ENCODE results near the gene OSCAR.

The OSCAR gene

GRCh38 chr19:54094426-54095000, 6.1 kb downstream of the OSCAR start:
- DNase-seq (ENCODE audit: low spot score): no peak

DNA sequence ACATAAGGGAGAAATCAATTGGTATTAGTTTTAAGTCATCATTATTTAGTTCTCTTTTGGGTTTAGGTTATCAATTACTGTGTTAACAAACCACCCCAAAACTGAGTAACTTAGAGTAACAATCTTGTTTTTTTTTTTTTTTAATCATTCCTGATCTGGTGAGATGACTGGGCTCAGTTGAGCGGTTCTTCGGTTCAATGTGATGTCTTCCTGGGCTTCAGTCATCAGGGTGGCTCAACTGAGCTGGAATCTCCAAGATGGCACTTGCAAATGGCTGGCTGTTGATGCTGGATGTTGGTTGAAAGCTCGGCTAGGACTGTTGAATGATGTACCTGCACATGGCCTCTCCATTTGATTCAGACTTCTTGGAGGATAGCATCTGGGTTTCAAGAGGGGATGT, 16.2 kb downstream of the OSCAR start:
- DNase-seq (ENCODE audit: low spot score): no peak

DNA sequence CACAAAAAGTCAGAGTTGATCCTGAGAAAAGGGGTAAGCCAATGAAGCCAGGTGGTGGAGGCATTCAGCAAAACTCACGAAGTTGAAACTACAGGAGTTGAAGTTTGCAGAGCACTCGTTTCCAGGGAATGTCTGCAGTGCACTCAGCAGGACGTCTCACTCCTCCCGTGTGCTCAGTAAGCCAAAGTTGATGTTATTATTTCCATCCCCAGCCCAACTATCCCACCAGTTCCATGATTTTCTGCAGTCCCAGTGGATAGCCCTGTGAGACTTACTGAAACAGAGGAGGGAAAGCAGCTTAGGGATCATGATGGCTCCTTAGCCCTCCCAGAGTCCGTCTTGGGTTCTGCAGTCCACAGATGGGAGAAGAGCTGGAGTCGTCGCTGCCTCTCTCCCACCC, 19.6 kb downstream of the OSCAR start, which contains the start of gene TARM1:
Gene TARM1, minus strand, starts transcription at position 334 of the 400 bp plus-strand sequence. Its CDS starts 25 bp downstream, at position 309.
- no peak for DNase-seq (ENCODE audit: low spot score)

- no peak for DNase-seq (ENCODE audit: low spot score)
Measured at GRCh38 chr19:54077334-54077733, 23.3 kb downstream of the OSCAR start.

DNA sequence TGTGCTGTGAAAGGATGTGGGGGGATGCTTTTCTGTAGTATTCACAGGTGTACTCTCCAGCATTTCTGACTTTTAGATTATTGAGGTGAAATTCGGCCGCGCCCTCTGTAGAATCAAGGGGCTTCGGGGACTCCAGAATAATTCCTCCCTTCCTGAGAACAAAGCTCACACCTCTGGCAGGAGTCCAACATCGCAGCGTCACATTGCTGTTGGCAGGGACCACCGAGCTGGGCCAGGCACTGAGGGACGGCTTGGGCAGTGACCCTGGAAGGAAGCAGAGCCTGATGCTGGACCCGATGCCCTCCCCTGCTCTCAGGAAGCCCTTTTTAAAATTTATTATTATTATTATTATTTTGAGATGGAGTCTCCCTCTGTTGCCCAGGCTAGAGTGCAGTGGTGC, 25.8 kb downstream of the OSCAR start:
- DNase-seq (ENCODE audit: low spot score): no peak

DNA sequence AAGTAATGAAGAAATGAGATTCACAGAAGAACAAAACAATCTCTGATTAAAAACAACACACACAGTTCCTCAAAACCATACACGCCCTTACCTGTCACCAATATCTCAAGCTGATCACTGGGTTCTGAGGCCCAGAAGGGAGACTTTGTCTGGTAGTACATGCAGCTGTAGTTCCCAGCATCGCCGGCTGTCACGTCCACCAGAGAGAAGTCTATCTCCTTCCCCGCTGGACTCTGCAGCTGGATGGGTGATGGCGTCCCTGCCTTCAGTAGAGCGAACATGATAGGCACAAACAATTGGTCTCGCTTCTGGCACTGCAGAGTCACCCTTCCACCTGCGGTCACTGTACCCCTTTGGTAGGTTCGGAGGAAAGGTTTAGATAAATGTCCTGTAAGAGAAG, 26.8 kb downstream of the OSCAR start:
- DNase-seq (ENCODE audit: low spot score): no peak

- DNase-seq (ENCODE audit: low spot score): no peak
Measured at GRCh38 chr19:54069470-54069869, 31.1 kb downstream of the OSCAR start.

- DNase-seq (ENCODE audit: low spot score): no peak
Measured at GRCh38 chr19:54063350-54064116, 37.1 kb downstream of the OSCAR start, which contains the start of gene VSTM1. Gene VSTM1, minus strand, starts transcription at chr19:54063897. Its CDS starts 120 bp downstream, at chr19:54063777.

DNA sequence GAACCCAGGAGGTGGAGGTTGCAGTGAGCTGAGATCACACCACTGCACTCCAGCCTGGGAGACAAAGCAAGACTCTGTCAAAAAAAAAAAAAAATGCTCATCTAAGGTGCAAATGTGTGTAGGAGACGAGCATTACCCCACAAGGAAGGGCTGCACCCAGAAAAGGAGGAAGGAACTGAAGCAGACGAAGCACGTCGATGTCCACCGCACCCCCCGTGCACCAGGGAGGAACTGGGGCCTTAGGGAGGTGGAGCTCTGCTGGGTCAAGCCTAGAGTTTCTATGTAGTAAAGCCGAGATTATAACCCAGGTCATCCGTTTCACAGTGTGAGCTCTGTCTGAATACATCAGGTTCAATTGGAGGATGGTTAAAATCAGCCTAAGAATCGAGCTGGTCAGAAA, 38.0 kb downstream of the OSCAR start:
- DNase-seq (ENCODE audit: low spot score): no peak

DNA sequence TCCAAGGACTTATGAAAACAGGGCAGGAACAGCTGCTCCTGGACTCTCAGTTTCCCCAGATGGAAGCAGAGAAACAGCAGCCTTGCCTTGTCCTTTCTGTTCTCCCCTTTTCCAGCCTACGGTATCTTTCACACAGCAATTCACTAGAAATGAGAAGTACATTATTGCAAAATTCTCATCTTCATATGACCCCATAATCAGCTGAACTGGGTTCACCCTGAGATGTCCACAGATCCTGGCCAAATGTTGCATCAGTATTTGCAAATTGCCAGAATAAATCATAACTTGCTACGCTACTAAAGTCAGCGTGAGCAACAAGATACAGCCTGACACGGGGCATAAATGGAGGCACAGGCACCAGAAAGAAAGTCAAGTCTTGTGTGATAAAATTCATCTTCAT, 53.0 kb downstream of the OSCAR start:
- DNase-seq (ENCODE audit: low spot score): no peak

GRCh38 chr19:54045771-54046170, 54.8 kb downstream of the OSCAR start:
- no peak for DNase-seq (ENCODE audit: low spot score)
